Esophagus muscularis mucosa (tissue), 3 donors: ENCODE results near the gene PHACTR4.
"Not testable (repeated sequence)": the region's sequence is repeated elsewhere in the genome, so short reads cannot be mapped to it uniquely, and the experiment has no call there.

Source experiments
- CTCF ChIP-seq, 3 experiments: fragments of 200-600 bp in 2 of 3; fragments of 450-650 bp in 1 of 3; sonication (generic) in 2 of 3; IDR thresholded peaks; one replicate each; pipeline ENCODE4 v1.5.1; 2017 to 2019; ENCODE audit warnings: antibody characterized with exemption in 3 of 3, mild to moderate bottlenecking in 2 of 3, moderate library complexity in 1 of 3
- POLR2AphosphoS5 ChIP-seq, 2 donors: sonication (generic); formaldehyde crosslinking; IDR thresholded peaks; one replicate each; pipeline ENCODE4 v1.6.1; 2017; ENCODE audit warnings: antibody characterized with exemption in 2 of 2

GRCh38 chr1:28327431-28327830 is 42.1 kb upstream of the PHACTR4 start:
- TF ChIP-seq POLR2AphosphoS5, CTCF (IDR thresholded peaks at IDR 0.05): not testable (repeated sequence)
